ENCODE results near the gene SLC18A2. TPM values are rescaled to one million over a fixed set of nuclear protein-coding genes. Genes with fewer than 3 reads are reported as not detected.

The SLC18A2 gene
- total RNA-seq, 1 donor from 2014 or later, result 1.0 TPM

- Histone ChIP-seq H3K36me3 (ENCODE audit: control insufficient read depth in 3 of 3, insufficient read depth in 3 of 3, low read length in 3 of 3) (no peaks in the 10 kb centered on the region), H3K9me3 (ENCODE audit: control insufficient read depth in 3 of 3, low read length in 3 of 3) (no peaks in the 10 kb centered on the region), H3K4me3 (ENCODE audit: low read length in 3 of 3) (no peak overlapping the region), H3K4me1 (ENCODE audit: control insufficient read depth in 3 of 3, insufficient read depth in 3 of 3, low read length in 3 of 3) (no peaks in the 10 kb centered on the region), H3K27me3 (ENCODE audit: control insufficient read depth in 3 of 3, insufficient read depth in 3 of 3, low read length in 3 of 3) (peaks cover 24 to 57% (median 56%) of the 10 kb centered on the region in 3 donors), H3K9ac (ENCODE audit: low read depth in 1 of 3, low read length in 3 of 3) (no peak overlapping the region), H3K27ac (ENCODE audit: low read depth, low read length) (no peak overlapping the region)
These were observed 19.2 kb downstream of the SLC18A2 start for GRCh38 chr10:117260084-117260483.

DNA sequence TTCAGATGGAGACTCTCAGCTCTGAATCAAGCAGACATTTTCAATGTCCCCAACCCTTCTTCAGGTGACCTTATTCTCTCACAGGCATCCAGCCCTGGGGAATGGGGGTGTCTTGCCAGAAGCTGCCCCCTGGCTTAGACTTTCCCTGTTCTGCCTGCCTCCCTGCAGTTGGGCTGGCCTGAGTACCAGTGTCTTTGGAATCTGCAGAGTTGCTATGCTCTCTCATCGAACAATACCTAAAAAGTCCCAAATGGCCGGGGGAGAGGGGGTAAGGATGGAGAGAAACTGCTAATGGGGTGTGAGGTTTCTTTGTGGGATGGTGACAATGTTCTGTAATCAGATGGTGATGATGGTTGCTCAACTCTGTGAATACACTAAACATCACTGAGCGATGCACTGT, 20.6 kb downstream of the SLC18A2 start:
- Histone ChIP-seq H3K27me3 (ENCODE audit: control insufficient read depth in 3 of 3, insufficient read depth in 3 of 3, low read length in 3 of 3) (peaks cover 19 to 56% (median 50%) of the 10 kb centered on the region in 3 donors), H3K36me3 (ENCODE audit: control insufficient read depth in 3 of 3, insufficient read depth in 3 of 3, low read length in 3 of 3) (no peaks in the 10 kb centered on the region), H3K4me1 (ENCODE audit: control insufficient read depth in 3 of 3, insufficient read depth in 3 of 3, low read length in 3 of 3) (no peaks in the 10 kb centered on the region), H3K4me3 (ENCODE audit: low read length in 3 of 3) (no peak overlapping the region), H3K9ac (ENCODE audit: low read depth in 1 of 3, low read length in 3 of 3) (no peak overlapping the region), H3K9me3 (ENCODE audit: control insufficient read depth in 3 of 3, low read length in 3 of 3) (no peaks in the 10 kb centered on the region), H3K27ac (ENCODE audit: low read depth, low read length) (no peak overlapping the region)

DNA sequence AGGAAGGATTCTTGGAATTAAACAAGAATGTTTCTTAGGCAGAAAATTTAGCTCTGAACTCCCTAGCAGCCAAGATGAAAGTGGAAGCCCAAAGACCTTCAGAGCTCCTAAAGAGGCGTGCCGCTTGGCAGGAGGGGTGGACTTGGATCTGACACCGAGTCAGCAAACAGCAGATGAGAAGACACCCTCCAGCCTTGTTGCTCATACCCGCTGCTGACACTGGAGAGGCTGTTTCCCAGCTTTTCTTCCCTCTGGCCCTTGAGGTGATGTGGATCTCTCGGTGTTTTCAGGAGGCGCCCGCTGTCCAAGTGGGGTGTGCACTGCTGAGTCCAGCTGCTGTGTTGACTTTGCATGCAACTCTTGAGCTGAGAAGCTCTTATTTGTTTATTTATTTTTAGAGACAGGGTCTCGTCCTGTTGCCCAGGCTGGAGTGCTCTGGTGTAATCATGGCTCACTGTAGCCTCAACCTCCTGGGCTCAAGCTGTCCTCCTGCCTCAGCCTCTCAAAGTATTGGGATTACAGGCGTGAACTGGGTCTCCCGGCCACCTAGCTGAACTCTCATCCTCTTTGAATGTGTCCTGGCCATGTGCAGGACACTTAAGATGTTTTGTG, 21.5 kb downstream of the SLC18A2 start:
- Histone ChIP-seq H3K27me3 (ENCODE audit: control insufficient read depth in 3 of 3, insufficient read depth in 3 of 3, low read length in 3 of 3) (peaks cover 15 to 56% (median 43%) of the 10 kb centered on the region in 3 donors), H3K9me3 (ENCODE audit: control insufficient read depth in 3 of 3, low read length in 3 of 3) (no peaks in the 10 kb centered on the region), H3K4me3 (ENCODE audit: low read length in 3 of 3) (no peak overlapping the region)

DNA sequence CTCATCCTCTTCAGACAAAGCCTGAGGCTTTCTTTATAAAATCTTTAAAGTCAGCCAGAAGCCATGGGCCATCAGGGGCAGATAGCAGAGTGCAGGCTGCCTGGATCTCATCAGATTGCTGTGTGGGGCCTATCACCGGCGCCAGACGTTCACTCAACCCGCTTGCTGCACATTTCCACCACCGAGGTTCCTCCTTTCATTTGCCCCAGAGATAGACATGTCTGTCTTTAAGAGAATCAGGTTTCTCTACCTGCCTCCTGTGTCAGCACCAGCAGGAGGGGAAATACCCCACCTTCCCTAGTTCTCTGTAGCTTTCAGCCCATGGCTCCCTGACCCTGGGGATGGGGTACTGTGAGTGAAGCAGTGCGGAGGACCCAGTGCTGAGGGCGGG, 22.0 kb downstream of the SLC18A2 start:
- H3K4me1 ChIP-seq (ENCODE audit: control insufficient read depth in 3 of 3, insufficient read depth in 3 of 3, low read length in 3 of 3), result no peaks in the 10 kb centered on the region
- peaks cover 15 to 52% (median 43%) of the 10 kb centered on the region in 3 donors for H3K27me3 ChIP-seq (ENCODE audit: control insufficient read depth in 3 of 3, insufficient read depth in 3 of 3, low read length in 3 of 3)
- no peaks in the 10 kb centered on the region for H3K9me3 ChIP-seq (ENCODE audit: control insufficient read depth in 3 of 3, low read length in 3 of 3)

More for the DNA sequence above, 21.5 kb downstream of the SLC18A2 start:
- Histone ChIP-seq H3K4me1 (ENCODE audit: control insufficient read depth in 3 of 3, insufficient read depth in 3 of 3, low read length in 3 of 3) (no peaks in the 10 kb centered on the region), H3K9ac (ENCODE audit: low read depth in 1 of 3, low read length in 3 of 3) (no peak overlapping the region), H3K36me3 (ENCODE audit: control insufficient read depth in 3 of 3, insufficient read depth in 3 of 3, low read length in 3 of 3) (no peaks in the 10 kb centered on the region), H3K27ac (ENCODE audit: low read depth, low read length) (no peak overlapping the region)

GRCh38 chr10:117264782-117265181, 23.9 kb downstream of the SLC18A2 start:
- Histone ChIP-seq H3K9me3 (ENCODE audit: control insufficient read depth in 3 of 3, low read length in 3 of 3) (no peaks in the 10 kb centered on the region), H3K4me1 (ENCODE audit: control insufficient read depth in 3 of 3, insufficient read depth in 3 of 3, low read length in 3 of 3) (no peaks in the 10 kb centered on the region), H3K27me3 (ENCODE audit: control insufficient read depth in 3 of 3, insufficient read depth in 3 of 3, low read length in 3 of 3) (peaks cover 15 to 44% (median 40%) of the 10 kb centered on the region in 3 donors), H3K4me3 (ENCODE audit: low read length in 3 of 3) (no peak overlapping the region), H3K27ac (ENCODE audit: low read depth, low read length) (no peak overlapping the region), H3K36me3 (ENCODE audit: control insufficient read depth in 3 of 3, insufficient read depth in 3 of 3, low read length in 3 of 3) (no peaks in the 10 kb centered on the region), H3K9ac (ENCODE audit: low read depth in 1 of 3, low read length in 3 of 3) (no peak overlapping the region)

More for the DNA sequence above, 22.0 kb downstream of the SLC18A2 start:
- H3K27ac ChIP-seq (ENCODE audit: low read depth, low read length), result no peak overlapping the region
- no peak overlapping the region for H3K4me3 ChIP-seq (ENCODE audit: low read length in 3 of 3)
- H3K36me3 ChIP-seq (ENCODE audit: control insufficient read depth in 3 of 3, insufficient read depth in 3 of 3, low read length in 3 of 3), result no peaks in the 10 kb centered on the region
- H3K9ac ChIP-seq (ENCODE audit: low read depth in 1 of 3, low read length in 3 of 3), result no peak overlapping the region

GRCh38 chr10:117266400-117266799, 25.5 kb downstream of the SLC18A2 start:
- Histone ChIP-seq H3K4me1 (ENCODE audit: control insufficient read depth in 3 of 3, insufficient read depth in 3 of 3, low read length in 3 of 3) (no peaks in the 10 kb centered on the region), H3K4me3 (ENCODE audit: low read length in 3 of 3) (no peak overlapping the region), H3K9me3 (ENCODE audit: control insufficient read depth in 3 of 3, low read length in 3 of 3) (no peaks in the 10 kb centered on the region), H3K27ac (ENCODE audit: low read depth, low read length) (no peak overlapping the region), H3K9ac (ENCODE audit: low read depth in 1 of 3, low read length in 3 of 3) (no peak overlapping the region), H3K36me3 (ENCODE audit: control insufficient read depth in 3 of 3, insufficient read depth in 3 of 3, low read length in 3 of 3) (no peaks in the 10 kb centered on the region), H3K27me3 (ENCODE audit: control insufficient read depth in 3 of 3, insufficient read depth in 3 of 3, low read length in 3 of 3) (peaks cover 15 to 32% (median 25%) of the 10 kb centered on the region in 3 donors)

- Histone ChIP-seq H3K9me3 (ENCODE audit: control insufficient read depth in 3 of 3, low read length in 3 of 3) (no peaks in the 10 kb centered on the region), H3K4me3 (ENCODE audit: low read length in 3 of 3) (no peak overlapping the region), H3K4me1 (ENCODE audit: control insufficient read depth in 3 of 3, insufficient read depth in 3 of 3, low read length in 3 of 3) (no peaks in the 10 kb centered on the region), H3K9ac (ENCODE audit: low read depth in 1 of 3, low read length in 3 of 3) (no peak overlapping the region), H3K36me3 (ENCODE audit: control insufficient read depth in 3 of 3, insufficient read depth in 3 of 3, low read length in 3 of 3) (no peaks in the 10 kb centered on the region), H3K27ac (ENCODE audit: low read depth, low read length) (no peak overlapping the region), H3K27me3 (ENCODE audit: control insufficient read depth in 3 of 3, insufficient read depth in 3 of 3, low read length in 3 of 3) (peaks cover 15 to 28% (median 21%) of the 10 kb centered on the region in 3 donors)
These were observed 25.9 kb downstream of the SLC18A2 start for GRCh38 chr10:117266812-117267211.

DNA sequence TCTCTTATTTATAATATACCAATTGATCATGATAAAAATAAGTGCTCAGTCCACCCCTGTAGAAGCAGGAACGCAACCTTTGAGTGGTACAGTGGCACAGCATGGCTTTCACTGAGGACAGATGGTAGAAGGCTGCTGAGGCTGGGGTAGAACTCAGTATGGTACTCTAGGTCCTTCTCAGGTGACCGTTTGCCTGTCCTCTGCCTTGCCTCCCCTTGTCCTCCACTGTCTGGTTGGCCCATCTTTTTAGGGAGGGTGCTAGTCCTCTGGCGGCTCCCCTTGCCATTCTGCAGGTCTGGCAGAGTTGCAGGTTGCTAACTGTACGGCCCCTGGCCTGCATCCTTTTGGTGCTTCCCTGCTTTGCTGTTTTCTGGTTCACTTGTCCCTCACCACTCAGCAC, 27.3 kb downstream of the SLC18A2 start:
- peaks cover 5 to 14% (median 8%) of the 10 kb centered on the region in 3 donors for H3K27me3 ChIP-seq (ENCODE audit: control insufficient read depth in 3 of 3, insufficient read depth in 3 of 3, low read length in 3 of 3)
- no peaks in the 10 kb centered on the region for H3K9me3 ChIP-seq (ENCODE audit: control insufficient read depth in 3 of 3, low read length in 3 of 3)
- H3K4me3 ChIP-seq (ENCODE audit: low read length in 3 of 3), result no peak overlapping the region
- H3K9ac ChIP-seq (ENCODE audit: low read depth in 1 of 3, low read length in 3 of 3), result no peak overlapping the region
- H3K36me3 ChIP-seq (ENCODE audit: control insufficient read depth in 3 of 3, insufficient read depth in 3 of 3, low read length in 3 of 3), result no peaks in the 10 kb centered on the region
- H3K27ac ChIP-seq (ENCODE audit: low read depth, low read length), result no peak overlapping the region
- H3K4me1 ChIP-seq (ENCODE audit: control insufficient read depth in 3 of 3, insufficient read depth in 3 of 3, low read length in 3 of 3), result no peaks in the 10 kb centered on the region

DNA sequence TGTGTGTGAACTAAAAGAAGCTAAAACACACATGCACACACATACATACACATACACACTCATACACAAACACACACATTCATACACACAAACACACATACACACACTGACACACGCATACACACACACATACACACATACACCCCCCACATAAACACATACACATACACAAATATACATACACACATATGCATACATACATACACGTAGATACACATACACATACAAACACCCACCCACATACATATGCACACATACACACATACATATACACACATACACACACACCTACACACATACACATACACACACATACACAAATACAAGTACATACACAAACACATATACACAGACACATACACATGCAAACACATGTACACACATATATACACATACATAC, 28.0 kb downstream of the SLC18A2 start:
- peaks cover 0 to 8% (median 2%) of the 10 kb centered on the region in 3 donors for H3K27me3 ChIP-seq (ENCODE audit: control insufficient read depth in 3 of 3, insufficient read depth in 3 of 3, low read length in 3 of 3)
- H3K9ac ChIP-seq (ENCODE audit: low read depth in 1 of 3, low read length in 3 of 3), result no peak overlapping the region
- no peak overlapping the region for H3K27ac ChIP-seq (ENCODE audit: low read depth, low read length)
- H3K36me3 ChIP-seq (ENCODE audit: control insufficient read depth in 3 of 3, insufficient read depth in 3 of 3, low read length in 3 of 3), result no peaks in the 10 kb centered on the region
- H3K4me1 ChIP-seq (ENCODE audit: control insufficient read depth in 3 of 3, insufficient read depth in 3 of 3, low read length in 3 of 3), result no peaks in the 10 kb centered on the region
- H3K4me3 ChIP-seq (ENCODE audit: low read length in 3 of 3), result no peak overlapping the region
- H3K9me3 ChIP-seq (ENCODE audit: control insufficient read depth in 3 of 3, low read length in 3 of 3), result no peaks in the 10 kb centered on the region

DNA sequence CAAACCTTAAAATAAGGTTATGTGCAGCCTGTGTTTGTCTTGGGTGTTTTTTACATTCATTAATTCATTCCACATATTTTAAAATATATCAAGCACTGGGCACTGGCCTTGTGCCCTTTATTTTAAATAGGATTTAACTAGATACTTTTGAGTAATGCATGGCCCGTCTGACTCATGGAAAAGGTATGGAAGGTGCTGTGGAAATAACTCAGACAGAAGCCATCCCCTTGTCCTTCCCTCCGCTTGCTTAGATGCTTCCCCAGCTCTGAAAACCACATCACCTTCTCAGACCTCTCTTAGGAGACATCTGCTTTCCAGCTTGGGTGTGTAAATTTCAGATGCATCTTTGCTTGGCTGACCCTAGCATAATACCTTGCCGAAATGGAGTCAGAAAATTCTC, 30.5 kb downstream of the SLC18A2 start:
- H3K36me3 ChIP-seq (ENCODE audit: control insufficient read depth in 3 of 3, insufficient read depth in 3 of 3, low read length in 3 of 3), result no peaks in the 10 kb centered on the region
- H3K9ac ChIP-seq (ENCODE audit: low read depth in 1 of 3, low read length in 3 of 3), result no peak overlapping the region
- no peak overlapping the region for H3K4me3 ChIP-seq (ENCODE audit: low read length in 3 of 3)
- no peaks in the 10 kb centered on the region for H3K27me3 ChIP-seq (ENCODE audit: control insufficient read depth in 3 of 3, insufficient read depth in 3 of 3, low read length in 3 of 3)
- H3K27ac ChIP-seq (ENCODE audit: low read depth, low read length), result no peak overlapping the region
- no peaks in the 10 kb centered on the region for H3K4me1 ChIP-seq (ENCODE audit: control insufficient read depth in 3 of 3, insufficient read depth in 3 of 3, low read length in 3 of 3)
- H3K9me3 ChIP-seq (ENCODE audit: control insufficient read depth in 3 of 3, low read length in 3 of 3), result no peaks in the 10 kb centered on the region

All from skeletal muscle tissue (tissue), 4 donors.